Measurements from ENCODE around the gene ANXA4.
"Not testable (repeated sequence)": the region's sequence is repeated elsewhere in the genome, so short reads cannot be mapped to it uniquely, and the experiment has no call there.

ANXA4 gene

GRCh38 chr2:69755862-69756467 lies 14.0 kb downstream of the ANXA4 start:
- no peak for DNase-seq

- DNase-seq, result no peak
Observed at GRCh38 chr2:69762025-69762424, 20.1 kb downstream of the ANXA4 start.

DNA sequence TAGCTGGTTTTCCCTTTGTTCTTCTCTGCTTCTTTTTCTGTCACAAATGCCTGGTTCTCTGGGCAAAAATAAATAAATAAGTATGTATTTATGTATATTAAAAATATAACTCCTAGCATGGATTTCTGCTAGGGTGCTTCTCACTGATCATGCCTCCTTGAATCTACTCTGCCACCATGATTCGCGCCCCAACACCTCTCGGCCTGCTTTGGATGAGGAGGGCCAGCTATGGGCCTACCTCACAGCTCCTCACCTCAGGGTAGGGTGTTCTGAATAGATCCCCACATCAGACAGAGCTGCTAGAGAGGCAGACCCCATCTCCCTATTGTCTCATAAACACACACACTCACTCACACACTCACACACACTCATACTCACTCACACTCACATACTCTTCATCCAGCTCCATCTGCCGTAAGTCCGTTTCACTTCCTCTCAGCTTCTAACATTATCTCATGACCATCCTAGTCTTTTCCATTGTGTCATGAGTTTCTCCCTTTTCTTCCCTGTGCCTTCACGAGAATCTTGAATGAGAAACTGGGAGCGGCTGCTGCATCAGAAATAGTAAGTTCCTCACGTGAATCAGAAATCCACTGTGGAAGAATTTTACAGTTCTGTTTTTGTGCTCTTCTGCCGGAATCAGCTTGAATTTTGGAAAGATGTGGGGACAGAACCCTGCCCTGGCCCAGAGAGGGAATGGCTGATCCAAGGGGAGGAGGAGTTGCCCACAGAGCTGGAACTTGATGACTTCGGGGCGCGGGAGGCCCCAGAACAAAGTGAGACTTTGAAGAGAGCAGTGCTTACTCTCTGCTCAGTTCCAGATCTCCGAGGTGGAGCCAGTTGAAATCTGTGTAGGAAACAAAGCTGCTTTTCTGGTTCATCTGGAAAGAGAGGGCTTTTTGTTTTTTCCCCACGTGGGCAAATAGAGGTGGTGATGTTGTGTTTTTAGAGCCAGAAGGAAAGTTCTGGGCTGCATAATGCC lies 20.9 kb downstream of the ANXA4 start:
- no peak for DNase-seq

- DNase-seq, result not testable (repeated sequence)
Observed at GRCh38 chr2:69763831-69764230, 21.9 kb downstream of the ANXA4 start.

GRCh38 chr2:69764286-69765095 lies 22.6 kb downstream of the ANXA4 start:
- no peak for DNase-seq

DNA sequence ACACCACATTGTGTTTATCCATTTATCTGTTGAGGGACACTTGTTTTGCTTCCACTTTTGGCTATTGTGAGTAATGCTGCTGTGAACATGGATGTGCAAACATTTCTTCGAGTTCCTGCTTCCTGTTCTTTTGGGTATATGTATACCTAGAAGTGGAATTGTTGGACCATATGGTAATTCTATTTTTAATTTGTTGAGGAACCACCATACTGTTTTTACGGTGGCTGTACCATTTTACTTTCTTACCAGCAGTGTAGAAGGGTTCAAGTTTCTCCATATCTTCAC lies 23.1 kb downstream of the ANXA4 start:
- no peak for DNase-seq

GRCh38 chr2:69766014-69766413 lies 24.1 kb downstream of the ANXA4 start:
- no peak for DNase-seq

- no peak for DNase-seq
Observed at GRCh38 chr2:69767034-69767433, 25.1 kb downstream of the ANXA4 start.

- no peak for DNase-seq
Observed at GRCh38 chr2:69768235-69768634, 26.3 kb downstream of the ANXA4 start.

GRCh38 chr2:69768789-69769188 lies 26.9 kb downstream of the ANXA4 start:
- no peak for DNase-seq

GRCh38 chr2:69769272-69769671 lies 27.3 kb downstream of the ANXA4 start:
- no peak for DNase-seq

- DNase-seq, result no peak
Observed at GRCh38 chr2:69770193-69770702, 28.3 kb downstream of the ANXA4 start.

GRCh38 chr2:69770747-69771146 lies 28.8 kb downstream of the ANXA4 start:
- no peak for DNase-seq

GRCh38 chr2:69771461-69771860 lies 29.5 kb downstream of the ANXA4 start:
- no peak for DNase-seq

GRCh38 chr2:69773206-69773605 lies 31.3 kb downstream of the ANXA4 start:
- DNase-seq, result no peak

DNA sequence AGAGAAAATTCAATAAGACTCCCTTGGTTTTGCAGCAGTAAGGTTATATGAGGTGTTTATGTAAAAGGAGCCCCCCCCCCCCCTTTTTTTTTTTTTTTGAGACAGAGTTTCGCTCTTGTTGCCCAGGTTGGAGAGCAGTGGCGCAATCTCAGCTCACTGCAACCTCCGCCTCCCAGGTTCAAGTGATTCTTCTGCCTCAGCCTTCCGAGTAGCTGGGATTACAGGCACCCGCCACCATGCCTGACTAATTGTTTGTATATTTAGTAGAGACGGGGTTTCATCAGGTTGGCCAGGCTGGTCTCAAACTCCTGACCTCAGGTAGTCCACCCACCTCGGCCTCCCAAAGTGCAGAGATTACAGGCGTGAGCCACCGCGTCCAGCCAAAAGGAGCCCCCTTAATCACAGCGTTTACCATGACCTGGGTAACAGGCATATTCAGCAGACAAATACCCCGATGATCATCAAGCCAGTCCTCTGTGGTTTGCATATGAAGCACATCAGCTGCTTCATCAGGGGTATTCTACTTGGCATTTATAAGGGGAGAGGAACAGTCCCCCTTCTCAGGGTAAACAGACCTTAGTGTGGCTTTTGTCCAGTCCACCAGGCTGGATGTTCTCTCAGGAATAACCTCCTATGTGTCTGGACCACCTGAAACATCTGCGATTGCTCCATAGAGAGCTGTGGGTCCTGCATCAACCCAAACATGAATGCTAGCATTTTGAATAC lies 32.5 kb downstream of the ANXA4 start:
- DNase-seq, result not testable (repeated sequence)

DNA sequence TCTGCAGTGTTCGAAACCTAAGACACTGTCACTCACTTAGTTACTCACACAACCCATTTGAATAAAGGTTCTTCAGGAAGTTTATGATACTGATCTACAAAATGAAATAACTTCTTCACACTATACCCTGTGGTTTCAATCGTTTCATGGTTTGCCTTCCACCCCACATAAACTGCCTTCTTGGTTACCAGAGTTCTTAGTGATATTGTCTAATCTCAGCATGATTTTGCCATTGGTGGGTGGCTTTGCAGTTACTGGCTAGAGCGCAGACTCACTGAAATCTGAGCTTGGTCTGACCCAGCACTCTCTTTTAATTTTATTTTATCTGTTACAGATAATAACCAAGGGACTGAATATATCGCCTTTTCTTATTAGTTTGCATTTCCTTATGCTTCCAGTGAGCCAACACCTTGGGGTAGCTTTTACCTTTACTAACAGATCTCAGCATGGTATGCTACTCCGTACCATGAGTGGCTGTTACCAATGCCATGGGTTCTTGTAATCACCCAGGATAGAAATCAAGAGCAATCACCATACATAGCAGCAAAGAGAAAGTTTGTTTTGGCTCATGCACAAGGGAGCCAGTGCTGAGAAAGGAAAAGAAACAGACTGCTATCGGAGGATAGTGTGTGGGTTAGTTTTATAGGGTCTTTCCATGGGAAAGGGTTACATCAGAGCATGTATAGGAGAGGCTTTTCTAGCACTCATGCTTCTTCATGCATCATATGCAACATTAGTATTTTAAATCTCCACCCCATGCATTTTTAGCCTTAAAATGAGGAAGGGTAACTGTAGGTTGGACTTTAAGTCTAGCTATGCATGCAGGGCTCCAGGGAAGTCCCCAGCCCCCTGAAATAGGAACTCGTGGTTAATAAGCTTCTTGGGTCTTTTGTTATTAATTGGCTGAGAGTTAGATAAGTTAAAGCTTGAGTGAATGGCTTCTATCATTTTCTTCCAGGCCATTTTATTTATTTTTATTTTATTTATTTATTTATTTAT lies 33.3 kb downstream of the ANXA4 start:
- no peak for DNase-seq

DNA sequence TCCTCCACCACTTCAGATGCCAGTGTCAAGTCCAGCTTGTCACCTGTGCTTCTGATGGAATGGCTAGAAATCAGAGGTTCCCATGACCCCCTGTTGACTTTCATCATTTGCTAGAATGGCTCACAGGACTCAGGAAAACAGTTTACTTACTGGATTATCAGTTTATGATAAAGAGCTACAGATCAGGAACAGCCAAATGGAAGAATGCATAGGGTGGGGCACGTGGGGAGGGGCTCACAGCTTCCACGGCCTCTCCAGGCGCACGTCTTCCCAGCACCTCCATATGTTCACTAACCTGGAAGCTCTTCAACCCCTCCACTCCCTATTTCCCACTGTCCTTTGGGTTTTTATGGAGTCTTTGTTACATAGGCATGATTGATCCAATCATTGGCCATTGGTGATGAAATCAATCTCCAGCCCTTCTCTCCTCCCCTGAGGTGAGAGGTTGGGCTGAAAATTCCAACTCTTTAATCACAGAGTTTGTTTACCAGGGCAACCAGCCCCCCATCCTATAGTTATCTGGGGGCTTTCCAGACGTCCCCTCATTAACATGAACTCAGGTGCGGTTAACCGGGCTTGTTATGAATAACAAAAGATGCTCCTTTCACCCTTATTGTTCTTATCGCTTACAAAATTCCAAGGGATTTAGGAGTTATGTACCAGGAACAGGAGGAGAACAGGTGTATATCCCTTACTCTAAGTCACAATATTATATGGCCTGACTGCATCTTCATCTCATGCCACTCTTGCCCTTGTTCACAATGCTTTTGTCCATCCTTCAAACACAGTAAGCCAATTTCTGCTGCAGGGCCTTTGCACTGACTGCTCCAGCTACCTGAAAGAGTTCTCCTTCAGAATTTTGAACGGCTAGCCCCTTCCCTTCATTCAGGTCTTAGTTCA lies 35.2 kb downstream of the ANXA4 start:
- no peak for DNase-seq

GRCh38 chr2:69777786-69778105 lies 35.8 kb downstream of the ANXA4 start:
- DNase-seq, result no peak

DNA sequence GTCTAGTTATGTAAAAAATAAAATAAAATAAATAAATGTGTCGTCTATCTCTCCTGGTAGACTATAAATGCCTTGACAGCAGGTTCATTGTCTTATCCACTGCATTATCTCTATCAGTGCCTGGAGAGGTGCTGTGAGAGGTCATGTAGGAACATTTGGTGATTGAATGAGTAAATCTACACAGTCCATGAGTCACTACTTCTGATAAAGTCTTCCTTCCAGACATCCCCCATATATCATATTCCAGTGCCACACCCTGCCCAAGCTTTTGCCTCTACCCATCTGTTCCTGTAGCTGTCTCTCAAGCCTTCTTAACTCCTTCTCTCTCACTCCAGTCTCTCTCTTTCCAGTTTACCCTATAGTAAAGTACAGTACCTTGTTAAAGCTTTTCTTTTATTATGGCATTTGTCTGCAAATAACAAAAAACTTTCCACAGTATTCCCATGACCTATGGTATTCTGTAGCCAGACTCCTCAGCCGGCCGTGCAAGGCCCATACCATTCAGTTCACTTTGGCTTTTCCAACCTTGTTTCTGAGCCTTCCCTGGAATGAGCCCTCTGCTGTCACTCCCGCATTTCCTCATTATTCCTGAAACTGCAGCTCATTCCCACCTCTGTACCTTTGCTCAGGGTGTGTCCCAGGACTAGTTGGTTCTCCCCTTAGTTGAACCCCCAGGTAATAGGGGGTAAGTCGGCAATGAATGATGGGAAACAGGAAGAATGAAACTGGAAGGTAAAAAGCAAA lies 37.5 kb downstream of the ANXA4 start:
- no peak for DNase-seq

Measured in NCI-H1436 (cell line).